HG03342 (cell line): Measurements from ENCODE around the gene OOEP.

ENCODE experiments used
- ATAC-seq: cut with Tn5 transposase; IDR thresholded peaks from one replicate; pipeline ENCODE4 v1.9.1; 2021; ENCODE audit warnings: mild to moderate bottlenecking, moderate library complexity; ENCODE audit not compliant: unreplicated experiment

The OOEP gene

DNA sequence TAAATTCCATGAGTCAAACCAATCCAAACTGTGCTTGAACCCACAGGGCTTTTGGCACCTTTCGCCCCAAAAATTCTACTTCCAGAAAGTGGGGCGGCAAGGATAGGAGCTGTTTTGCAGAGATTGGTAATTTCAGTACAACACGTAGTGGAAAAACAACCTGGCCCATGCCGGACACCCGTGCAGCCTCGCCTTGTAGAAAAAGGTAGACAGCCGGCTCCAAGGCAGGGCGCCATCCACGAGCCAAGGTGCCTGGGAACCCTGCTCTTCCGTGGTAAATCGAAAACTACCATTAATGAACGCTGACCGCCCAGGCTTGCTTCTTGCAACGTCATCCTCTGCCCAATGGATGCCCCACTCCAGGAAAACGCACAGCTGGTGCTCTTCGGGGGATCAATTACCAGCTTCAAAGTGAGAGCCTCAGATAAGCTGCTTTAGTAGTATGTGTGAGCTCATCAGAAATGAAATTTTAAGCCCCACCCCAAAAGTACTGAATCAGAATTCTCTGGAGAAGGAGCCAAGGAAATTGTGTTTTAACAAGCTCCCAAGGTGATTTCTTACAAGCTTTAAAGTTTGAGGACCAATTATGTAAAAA is 1.8 kb downstream of the OOEP start:
- no peak for ATAC-seq

- ATAC-seq, result no peak
These were observed 5.1 kb downstream of the OOEP start for GRCh38 chr6:73364549-73364948.

DNA sequence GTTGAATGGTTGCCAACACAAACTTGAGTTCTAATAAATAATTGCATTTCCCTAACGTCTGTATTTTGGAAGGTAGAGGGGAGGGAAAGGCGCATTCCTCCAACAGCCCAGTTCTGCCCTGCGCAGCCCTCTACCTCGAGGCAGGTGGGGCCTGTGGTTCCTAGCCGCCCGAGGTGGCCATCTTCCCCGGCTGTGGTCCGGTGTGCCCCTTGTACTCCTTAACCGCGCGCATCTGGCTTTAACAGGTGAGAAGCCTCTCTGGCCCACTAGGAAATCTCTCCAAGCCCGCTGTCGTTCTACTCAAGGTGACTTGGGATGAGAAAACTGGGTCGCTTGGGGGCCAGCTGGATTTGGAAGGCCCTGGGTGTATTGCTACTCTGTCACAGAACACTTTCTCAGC is 5.6 kb downstream of the OOEP start:
- ATAC-seq, result no peak

- ATAC-seq, result no peak
These were observed 6.2 kb downstream of the OOEP start for GRCh38 chr6:73363537-73363875.

DNA sequence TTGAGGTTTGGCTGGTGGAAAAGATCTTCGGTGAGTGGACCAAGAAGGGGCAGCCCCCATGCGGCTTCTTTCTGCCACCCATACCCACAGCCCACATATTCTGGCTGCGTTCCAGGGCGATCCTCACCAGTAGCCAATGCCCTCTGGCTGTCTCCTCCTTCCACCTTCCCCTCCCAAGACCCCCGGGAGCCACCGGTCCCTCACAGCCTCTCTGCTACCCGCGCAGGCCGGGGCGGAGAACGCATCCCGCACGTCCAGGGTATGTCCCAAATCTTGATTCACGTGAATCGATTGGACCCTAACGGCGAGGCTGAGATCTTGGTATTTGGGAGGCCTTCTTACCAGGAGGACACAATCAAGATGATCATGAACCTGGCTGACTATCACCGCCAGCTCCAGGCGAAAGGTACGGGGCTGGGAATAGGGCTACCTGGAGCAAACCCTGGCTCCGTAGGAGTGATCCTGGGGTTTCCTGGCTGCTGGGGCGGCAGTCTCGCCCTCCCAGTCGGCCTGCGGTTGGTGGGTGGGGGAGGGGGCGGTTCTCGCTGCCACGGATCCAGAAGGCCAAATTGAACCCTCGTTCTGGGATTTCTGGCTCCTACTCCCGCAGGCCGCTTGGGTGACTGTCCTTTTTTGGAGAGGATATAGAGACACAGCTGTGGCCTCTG is 6.7 kb downstream of the OOEP start:
- ATAC-seq, result no peak

DNA sequence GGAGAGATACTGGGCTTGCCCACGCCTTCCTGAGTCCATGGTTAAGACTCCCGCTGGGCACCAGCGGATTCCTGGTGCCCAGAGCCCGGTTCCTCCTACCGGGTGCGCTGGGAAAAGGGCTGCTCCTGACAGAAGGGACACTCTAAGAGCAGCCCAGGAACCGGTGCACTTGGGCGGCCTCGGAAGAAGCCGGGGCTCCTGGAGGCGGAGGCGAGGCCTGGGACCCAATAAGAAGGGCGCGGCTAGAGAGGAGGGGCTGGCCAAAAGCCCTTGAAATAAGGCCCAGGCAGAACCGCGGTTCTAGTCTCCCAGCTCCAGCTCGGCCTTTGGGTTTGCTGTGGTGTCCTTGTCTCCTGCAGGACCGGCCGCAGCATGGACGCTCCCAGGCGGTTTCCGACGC is 7.3 kb downstream of the OOEP start, which contains the start of gene KHDC3L:
Gene KHDC3L, plus strand, starts transcription at position 301 of the 400 bp plus-strand sequence. Its CDS starts 72 bp downstream, at position 373.
- no peak for ATAC-seq

GRCh38 chr6:73353636-73354593 is 15.8 kb downstream of the OOEP start, which contains the start of gene DPPA5:
DPPA5 (minus strand) TSS chr6:73354276; CDS start chr6:73354225, 51 bp downstream.
- no peak for ATAC-seq

GRCh38 chr6:73349311-73349710 is 20.4 kb downstream of the OOEP start:
- no peak for ATAC-seq

GRCh38 chr6:73348550-73349204 is 21.0 kb downstream of the OOEP start:
- no peak for ATAC-seq

DNA sequence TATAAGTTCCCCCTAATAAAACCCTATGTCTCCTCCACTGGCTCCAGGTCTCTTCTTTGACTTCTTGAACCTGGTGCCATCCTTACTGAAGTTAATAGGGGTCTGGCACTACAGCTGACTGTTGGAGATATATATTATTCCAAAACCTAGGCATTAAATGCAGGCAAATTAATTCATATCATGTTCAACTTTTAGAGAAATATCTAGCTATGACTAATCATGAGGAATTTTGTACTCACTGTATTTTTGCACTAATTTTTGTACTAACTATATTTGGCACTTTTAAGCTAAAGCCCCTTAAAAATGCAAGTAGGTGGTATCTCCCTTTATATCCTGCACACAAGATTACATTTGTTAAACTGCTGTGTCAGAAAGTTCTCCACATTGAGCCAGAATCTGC is 26.5 kb downstream of the OOEP start:
- ATAC-seq, result no peak

DNA sequence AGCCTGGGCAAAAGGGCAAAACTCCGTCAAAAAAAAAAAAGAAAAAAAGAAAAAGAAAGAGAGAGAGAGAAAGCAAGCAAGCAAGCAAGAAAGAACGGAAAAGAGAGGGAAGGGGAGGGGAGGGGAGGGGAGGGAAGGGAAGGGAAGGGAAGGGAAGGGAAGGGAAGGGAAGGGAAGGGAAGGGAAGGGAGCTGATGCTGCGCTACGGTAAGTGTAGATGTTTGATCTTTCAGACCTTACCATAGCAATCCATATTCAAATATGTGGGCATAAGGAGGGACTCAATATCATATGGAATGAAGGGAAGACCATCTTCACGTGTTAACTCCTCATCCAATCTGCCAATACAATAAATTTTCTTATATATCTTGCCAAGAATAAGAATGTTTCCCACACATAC is 27.5 kb downstream of the OOEP start:
- no peak for ATAC-seq

DNA sequence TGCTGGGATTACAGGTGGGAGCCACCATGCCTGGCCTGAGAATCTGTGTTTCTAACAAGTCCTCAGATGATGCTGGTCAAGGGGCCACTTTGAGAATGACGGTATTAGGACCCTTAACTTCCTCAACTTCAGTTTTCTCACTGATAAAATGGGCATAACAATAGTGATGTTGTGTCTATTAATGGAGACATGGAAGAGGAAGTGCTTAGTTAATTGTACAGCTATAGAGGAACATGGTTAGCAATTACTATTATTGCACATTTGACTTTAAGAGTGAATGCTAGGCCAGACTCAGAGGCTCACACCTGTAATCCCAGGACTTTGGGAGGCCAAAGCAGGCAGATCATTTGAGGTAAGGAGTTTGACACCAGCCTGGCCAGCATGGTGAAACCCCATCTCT is 28.4 kb downstream of the OOEP start:
- no peak for ATAC-seq

DNA sequence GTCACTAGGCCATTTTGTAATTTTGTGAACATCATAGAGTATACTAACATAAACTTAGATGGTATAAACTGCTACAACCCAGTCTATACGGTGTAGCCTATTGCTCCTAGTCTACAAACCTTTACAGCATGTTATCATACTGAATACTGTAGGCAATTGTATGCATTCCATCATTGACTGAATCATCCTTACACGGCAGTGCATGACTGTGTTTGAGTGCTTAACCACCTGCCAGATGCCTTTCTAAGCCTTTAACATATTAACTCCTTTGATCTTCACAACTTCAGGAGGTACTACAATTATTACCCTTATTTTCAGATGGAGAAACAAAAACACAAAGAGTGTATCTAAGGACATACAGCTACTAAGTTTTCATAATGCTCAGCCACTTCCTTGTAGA is 29.6 kb downstream of the OOEP start:
- no peak for ATAC-seq

DNA sequence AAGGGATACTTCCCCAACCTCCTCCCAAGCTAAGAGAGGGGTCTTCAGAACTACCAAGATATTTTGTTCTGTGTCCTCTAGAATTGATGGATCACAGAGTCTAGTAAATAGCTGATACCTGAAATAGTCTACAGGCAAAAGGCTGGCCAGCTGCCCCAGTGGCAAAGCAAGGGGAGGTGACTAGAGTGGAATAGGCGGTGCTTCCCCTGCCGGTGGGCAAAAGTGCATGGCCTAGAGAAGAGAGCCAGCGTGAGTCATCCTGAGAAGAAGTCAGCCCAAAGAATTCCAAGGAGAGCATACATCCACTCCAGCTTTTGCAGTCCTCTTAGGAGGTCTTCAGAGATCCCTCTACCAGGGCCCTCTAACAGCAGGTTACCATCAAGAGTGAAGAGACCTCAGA is 30.4 kb downstream of the OOEP start:
- ATAC-seq, result no peak

DNA sequence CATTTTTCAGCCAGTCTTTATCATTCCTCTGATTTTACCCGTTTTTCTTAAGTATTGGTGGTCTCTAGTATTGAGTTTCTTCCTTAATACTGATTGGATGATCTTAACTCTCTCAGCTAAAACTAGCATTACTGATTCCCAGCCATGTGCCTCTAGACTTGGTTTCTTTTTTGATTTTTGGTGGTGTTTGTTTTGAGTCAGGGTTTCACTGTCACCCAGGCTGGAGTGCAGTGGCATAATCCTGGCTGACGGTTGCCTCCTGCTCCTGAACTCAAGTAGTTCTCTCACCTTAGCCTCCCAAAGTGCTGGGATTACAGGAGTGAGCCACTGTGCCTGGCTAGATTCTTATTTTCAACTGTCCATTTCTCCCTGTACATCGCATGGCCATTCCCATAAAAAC is 40.5 kb downstream of the OOEP start:
- ATAC-seq, result no peak

GRCh38 chr6:73328790-73329189 is 40.9 kb downstream of the OOEP start:
- no peak for ATAC-seq

DNA sequence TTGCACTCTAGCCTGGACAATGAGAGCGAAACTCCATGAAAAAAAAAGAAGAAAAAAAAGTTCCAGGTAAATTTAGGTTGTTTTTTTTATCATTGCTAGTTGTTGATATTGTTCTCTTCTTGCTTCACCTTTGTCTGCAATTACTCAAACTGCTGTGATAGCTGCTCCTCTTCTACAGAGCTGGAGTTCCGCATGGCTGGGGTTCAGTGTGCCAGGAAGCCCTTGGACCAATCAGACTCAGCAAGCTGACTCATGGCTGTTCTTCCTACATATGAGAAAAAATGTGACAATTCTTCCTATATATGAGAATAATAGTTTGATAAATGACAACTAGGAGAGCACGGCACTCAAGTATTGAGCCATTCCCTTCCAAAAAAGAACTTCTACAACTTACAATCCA is 44.0 kb downstream of the OOEP start:
- ATAC-seq, result no peak

DNA sequence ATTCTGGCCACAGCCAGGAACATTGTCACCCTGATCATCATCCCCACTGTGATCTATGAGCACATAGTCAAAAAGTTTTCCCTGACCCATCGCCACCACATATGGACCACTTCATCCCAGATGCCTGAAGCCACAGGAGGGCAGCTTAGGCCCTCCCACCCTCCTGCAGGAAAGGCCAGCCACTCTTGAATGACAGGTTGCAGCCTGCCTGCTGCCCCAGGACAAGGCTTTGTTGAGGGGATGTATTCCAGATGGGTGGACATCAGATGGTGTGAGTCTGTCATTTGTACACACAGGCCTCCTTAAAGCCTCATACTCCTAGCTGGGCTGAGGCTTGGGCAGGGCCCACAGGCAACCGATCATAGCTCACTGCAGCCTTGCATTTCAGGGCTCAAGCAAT is 46.4 kb downstream of the OOEP start:
- ATAC-seq, result no peak
